Gastroesophageal sphincter (tissue), 4 donors: ENCODE measurements around the gene ALB. TPM values are rescaled to one million over a fixed set of nuclear protein-coding genes. Genes with fewer than 3 reads are reported as not detected.

Source experiments
- ATAC-seq: fragments of 150-250 bp; one replicate; pipeline ENCODE4 v1.9.1; 2016; ENCODE audit warnings: mild to moderate bottlenecking, moderate library complexity
- H3K27ac ChIP-seq, 4 donors: fragments of 200-600 bp; sonication (generic) in 3 of 4; 1 replicate in 3 of 4; 2 replicates in 1 of 4; pipeline ENCODE4 v1.5.1; 2016 to 2019
- H3K27me3 ChIP-seq: fragments of 200-600 bp; sonication (generic); one replicate; pipeline ENCODE4 v1.5.1; 2019
- H3K36me3 ChIP-seq, 2 donors: fragments of 200-600 bp; sonication (generic); one replicate each; pipeline ENCODE4 v1.5.1; 2019; ENCODE audit warnings: control low read depth in 1 of 2
- H3K4me1 ChIP-seq, 3 donors: fragments of 200-600 bp; sonication (generic); 1 replicate in 2 of 3; 2 replicates in 1 of 3; pipeline ENCODE4 v1.5.1; 2016 to 2019; ENCODE audit warnings: control low read depth in 2 of 3
- H3K4me3 ChIP-seq, 2 donors: fragments of 200-600 bp; sonication (generic); one replicate each; pipeline ENCODE4 v1.5.1; 2019; ENCODE audit warnings: mild to moderate bottlenecking in 1 of 2, moderate library complexity in 1 of 2
- H3K9me3 ChIP-seq, 3 donors: fragments of 200-600 bp; sonication (generic); one replicate each; pipeline ENCODE4 v1.5.1; 2017 to 2019; ENCODE audit warnings: control low read depth in 2 of 3
- EP300 ChIP-seq: sonication (generic); formaldehyde crosslinking; IDR thresholded peaks from one replicate; pipeline ENCODE4 v1.6.1; 2017; ENCODE audit warnings: antibody characterized with exemption, mild to moderate bottlenecking
- POLR2A ChIP-seq, 2 donors: fragments of 450-650 bp; IDR thresholded peaks; one replicate each; pipeline ENCODE4 v1.6.1; 2017; ENCODE audit warnings: antibody characterized with exemption in 2 of 2, mild to moderate bottlenecking in 2 of 2, moderate library complexity in 1 of 2
- POLR2AphosphoS5 ChIP-seq: sonication (generic); formaldehyde crosslinking; IDR thresholded peaks from one replicate; pipeline ENCODE4 v1.6.1; 2017; ENCODE audit warnings: antibody characterized with exemption
- WGBS, 2 donors: methylation state at CpG; one replicate each; pipeline ENCODE4 v1.1.5; 2018; ENCODE audit warnings: low coverage in 1 of 2; 5-methylcytosine and 5-hydroxymethylcytosine counted together
- total RNA-seq, 4 donors: library from RNA; depleted of rRNA; stranded (reverse); fragments of >200 nt; gene quantifications; one replicate each; pipeline ENCODE4 v1.1.0, GENCODE V29; 2016
- TF ChIP-seq, protein P1 (sequence below), 4 experiments: fragments of 200-600 bp in 2 of 4; fragments of 450-650 bp in 2 of 4; sonication (generic) in 1 of 4; IDR thresholded peaks; one replicate each; pipeline ENCODE4 v1.5.1; 2017 to 2019; ENCODE audit warnings: antibody characterized with exemption in 4 of 4, mild to moderate bottlenecking in 2 of 4, moderate library complexity in 2 of 4

The ALB gene
- total RNA-seq, 4 donors from 2014 or later: 0.27 to 0.47 (median 0.40) TPM; not detected in 1

DNA sequence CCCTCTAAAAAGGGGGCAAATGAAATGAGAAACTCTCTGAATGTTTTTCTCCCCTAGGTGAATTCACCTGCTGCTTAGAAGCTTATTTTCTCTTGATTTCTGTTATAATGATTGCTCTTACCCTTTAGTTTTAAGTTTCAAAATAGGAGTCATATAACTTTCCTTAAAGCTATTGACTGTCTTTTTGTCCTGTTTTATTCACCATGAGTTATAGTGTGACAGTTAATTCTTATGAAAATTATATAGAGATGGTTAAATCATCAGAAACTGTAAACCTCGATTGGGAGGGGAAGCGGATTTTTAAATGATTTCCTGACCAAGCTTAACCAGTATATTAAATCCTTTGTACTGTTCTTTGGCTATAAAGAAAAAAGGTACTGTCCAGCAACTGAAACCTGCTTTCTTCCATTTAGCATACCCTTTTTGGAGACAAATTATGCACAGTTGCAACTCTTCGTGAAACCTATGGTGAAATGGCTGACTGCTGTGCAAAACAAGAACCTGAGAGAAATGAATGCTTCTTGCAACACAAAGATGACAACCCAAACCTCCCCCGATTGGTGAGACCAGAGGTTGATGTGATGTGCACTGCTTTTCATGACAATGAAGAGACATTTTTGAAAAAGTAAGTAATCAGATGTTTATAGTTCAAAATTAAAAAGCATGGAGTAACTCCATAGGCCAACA lies 4.2 kb downstream of the ALB start:
- Histone ChIP-seq H3K4me3 (no peak overlapping the region), H3K27ac (no peak overlapping the region), H3K4me1 (no peaks in the 10 kb centered on the region), H3K27me3 (no peaks in the 10 kb centered on the region), H3K9me3 (no peaks in the 10 kb centered on the region), H3K36me3 (no peaks in the 10 kb centered on the region)
- no peak for ATAC-seq
- 75% methylated on average over 4 of the region's 4 CpGs for WGBS, 2 donors
- TF ChIP-seq, protein P1, sequence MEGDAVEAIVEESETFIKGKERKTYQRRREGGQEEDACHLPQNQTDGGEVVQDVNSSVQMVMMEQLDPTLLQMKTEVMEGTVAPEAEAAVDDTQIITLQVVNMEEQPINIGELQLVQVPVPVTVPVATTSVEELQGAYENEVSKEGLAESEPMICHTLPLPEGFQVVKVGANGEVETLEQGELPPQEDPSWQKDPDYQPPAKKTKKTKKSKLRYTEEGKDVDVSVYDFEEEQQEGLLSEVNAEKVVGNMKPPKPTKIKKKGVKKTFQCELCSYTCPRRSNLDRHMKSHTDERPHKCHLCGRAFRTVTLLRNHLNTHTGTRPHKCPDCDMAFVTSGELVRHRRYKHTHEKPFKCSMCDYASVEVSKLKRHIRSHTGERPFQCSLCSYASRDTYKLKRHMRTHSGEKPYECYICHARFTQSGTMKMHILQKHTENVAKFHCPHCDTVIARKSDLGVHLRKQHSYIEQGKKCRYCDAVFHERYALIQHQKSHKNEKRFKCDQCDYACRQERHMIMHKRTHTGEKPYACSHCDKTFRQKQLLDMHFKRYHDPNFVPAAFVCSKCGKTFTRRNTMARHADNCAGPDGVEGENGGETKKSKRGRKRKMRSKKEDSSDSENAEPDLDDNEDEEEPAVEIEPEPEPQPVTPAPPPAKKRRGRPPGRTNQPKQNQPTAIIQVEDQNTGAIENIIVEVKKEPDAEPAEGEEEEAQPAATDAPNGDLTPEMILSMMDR (IDR thresholded peaks at IDR 0.05): no peak
- TF ChIP-seq POLR2A (IDR thresholded peaks at IDR 0.05): no peak
- TF ChIP-seq POLR2AphosphoS5: no peak
- no peak for TF ChIP-seq EP300

DNA sequence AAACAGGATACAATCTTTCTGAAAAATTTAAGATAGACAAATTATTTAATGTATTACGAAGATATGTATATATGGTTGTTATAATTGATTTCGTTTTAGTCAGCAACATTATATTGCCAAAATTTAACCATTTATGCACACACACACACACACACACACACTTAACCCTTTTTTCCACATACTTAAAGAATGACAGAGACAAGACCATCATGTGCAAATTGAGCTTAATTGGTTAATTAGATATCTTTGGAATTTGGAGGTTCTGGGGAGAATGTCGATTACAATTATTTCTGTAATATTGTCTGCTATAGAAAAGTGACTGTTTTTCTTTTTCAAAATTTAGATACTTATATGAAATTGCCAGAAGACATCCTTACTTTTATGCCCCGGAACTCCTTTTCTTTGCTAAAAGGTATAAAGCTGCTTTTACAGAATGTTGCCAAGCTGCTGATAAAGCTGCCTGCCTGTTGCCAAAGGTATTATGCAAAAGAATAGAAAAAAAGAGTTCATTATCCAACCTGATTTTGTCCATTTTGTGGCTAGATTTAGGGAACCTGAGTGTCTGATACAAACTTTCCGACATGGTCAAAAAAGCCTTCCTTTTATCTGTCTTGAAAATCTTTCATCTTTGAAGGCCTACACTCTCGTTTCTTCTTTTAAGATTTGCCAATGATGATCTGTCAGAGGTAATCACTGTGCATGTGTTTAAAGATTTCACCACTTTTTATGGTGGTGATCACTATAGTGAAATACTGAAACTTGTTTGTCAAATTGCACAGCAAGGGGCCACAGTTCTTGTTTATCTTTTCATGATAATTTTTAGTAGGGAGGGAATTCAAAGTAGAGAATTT lies 5.2 kb downstream of the ALB start:
- TF ChIP-seq POLR2AphosphoS5: no peak
- TF ChIP-seq POLR2A (IDR thresholded peaks at IDR 0.05): no peak
- TF ChIP-seq, protein P1 (IDR thresholded peaks at IDR 0.05): no peak
- TF ChIP-seq EP300: no peak
- H3K36me3 ChIP-seq: no peaks in the 10 kb centered on the region

DNA sequence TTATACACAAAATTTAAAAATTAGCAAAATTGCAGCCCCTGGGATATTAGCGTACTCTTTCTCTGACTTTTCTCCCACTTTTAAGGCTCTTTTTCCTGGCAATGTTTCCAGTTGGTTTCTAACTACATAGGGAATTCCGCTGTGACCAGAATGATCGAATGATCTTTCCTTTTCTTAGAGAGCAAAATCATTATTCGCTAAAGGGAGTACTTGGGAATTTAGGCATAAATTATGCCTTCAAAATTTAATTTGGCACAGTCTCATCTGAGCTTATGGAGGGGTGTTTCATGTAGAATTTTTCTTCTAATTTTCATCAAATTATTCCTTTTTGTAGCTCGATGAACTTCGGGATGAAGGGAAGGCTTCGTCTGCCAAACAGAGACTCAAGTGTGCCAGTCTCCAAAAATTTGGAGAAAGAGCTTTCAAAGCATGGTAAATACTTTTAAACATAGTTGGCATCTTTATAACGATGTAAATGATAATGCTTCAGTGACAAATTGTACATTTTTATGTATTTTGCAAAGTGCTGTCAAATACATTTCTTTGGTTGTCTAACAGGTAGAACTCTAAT lies 6.0 kb downstream of the ALB start:
- H3K4me3 ChIP-seq: no peak overlapping the region
- H3K4me1 ChIP-seq: no peaks in the 10 kb centered on the region
- no peak for TF ChIP-seq EP300
- no peak for TF ChIP-seq POLR2AphosphoS5
- TF ChIP-seq POLR2A (IDR thresholded peaks at IDR 0.05): no peak
- TF ChIP-seq, protein P1 (IDR thresholded peaks at IDR 0.05): no peak
- H3K27ac ChIP-seq: no peak overlapping the region
- no peaks in the 10 kb centered on the region for H3K36me3 ChIP-seq
- ATAC-seq: no peak
- no peaks in the 10 kb centered on the region for H3K27me3 ChIP-seq
- H3K9me3 ChIP-seq: no peaks in the 10 kb centered on the region
- 81 to 91% methylated on average over 8 of the region's 8 CpGs for WGBS, 2 donors

More for the DNA sequence above, 5.2 kb downstream of the ALB start:
- no peaks in the 10 kb centered on the region for H3K9me3 ChIP-seq
- 74 to 75% methylated on average over 6 of the region's 6 CpGs for WGBS, 2 donors
- H3K4me3 ChIP-seq: no peak overlapping the region
- ATAC-seq: no peak
- no peak overlapping the region for H3K27ac ChIP-seq
- H3K4me1 ChIP-seq: no peaks in the 10 kb centered on the region
- no peaks in the 10 kb centered on the region for H3K27me3 ChIP-seq

DNA sequence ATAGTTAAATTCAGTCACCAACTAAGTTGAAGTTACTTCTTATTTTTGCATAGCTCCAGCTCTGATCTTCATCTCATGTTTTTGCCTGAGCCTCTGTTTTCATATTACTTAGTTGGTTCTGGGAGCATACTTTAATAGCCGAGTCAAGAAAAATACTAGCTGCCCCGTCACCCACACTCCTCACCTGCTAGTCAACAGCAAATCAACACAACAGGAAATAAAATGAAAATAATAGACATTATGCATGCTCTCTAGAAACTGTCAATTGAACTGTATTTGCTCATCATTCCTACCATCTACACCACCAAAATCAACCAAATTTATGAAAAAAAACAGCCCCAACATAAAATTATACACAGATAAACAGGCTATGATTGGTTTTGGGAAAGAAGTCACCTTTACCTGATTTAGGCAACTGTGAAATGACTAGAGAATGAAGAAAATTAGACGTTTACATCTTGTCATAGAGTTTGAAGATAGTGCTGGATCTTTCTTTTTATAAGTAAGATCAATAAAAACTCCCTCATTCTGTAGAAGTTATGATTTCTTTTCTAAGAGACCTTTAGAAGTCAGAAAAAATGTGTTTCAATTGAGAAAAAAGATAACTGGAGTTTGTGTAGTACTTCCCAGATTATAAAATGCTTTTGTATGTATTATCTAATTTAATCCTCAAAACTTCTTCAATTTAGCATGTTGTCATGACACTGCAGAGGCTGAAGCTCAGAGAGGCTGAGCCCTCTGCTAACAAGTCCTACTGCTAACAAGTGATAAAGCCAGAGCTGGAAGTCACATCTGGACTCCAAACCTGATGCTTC lies 7.0 kb downstream of the ALB start:
- no peak for ATAC-seq
- no peak for TF ChIP-seq POLR2AphosphoS5
- TF ChIP-seq POLR2A (IDR thresholded peaks at IDR 0.05): no peak
- no peak for TF ChIP-seq EP300
- TF ChIP-seq, protein P1 (IDR thresholded peaks at IDR 0.05): no peak
- Histone ChIP-seq H3K4me3 (no peak overlapping the region), H3K4me1 (no peaks in the 10 kb centered on the region), H3K27me3 (no peaks in the 10 kb centered on the region), H3K9me3 (no peaks in the 10 kb centered on the region), H3K36me3 (no peaks in the 10 kb centered on the region), H3K27ac (no peak overlapping the region)
- 70 to 81% methylated on average over 3 of the region's 3 CpGs for WGBS, 2 donors
